ENCODE results near the gene CHMP6. TPM values are rescaled to one million over a fixed set of nuclear protein-coding genes. Genes with fewer than 3 reads are reported as not detected.

CHMP6 gene
- polyA plus RNA-seq, 3 donors = 14.8 to 27.8 (median 26.4) TPM

GRCh38 chr17:80955078-80955477 is 36.6 kb upstream of the CHMP6 start:
- WGBS, 3 donors = 99 to 100% (median 100%) methylated on average over 5 of the region's 5 CpGs
- H3K27ac ChIP-seq (ENCODE audit: low read depth, low read length) = no peak overlapping the region

GRCh38 chr17:80955671-80956280 is 35.9 kb upstream of the CHMP6 start:
- H3K27ac ChIP-seq (ENCODE audit: low read depth, low read length) = no peak overlapping the region

GRCh38 chr17:80956321-80957190 is 35.1 kb upstream of the CHMP6 start:
- WGBS, 3 donors = 88 to 93% (median 90%) methylated on average over 27 to 28 of the region's 29 CpGs
- no peak overlapping the region for H3K27ac ChIP-seq (ENCODE audit: low read depth, low read length)

More at GRCh38 chr17:80955671-80956280, 35.9 kb upstream of the CHMP6 start:
- WGBS, 3 donors = 86 to 91% (median 87%) methylated on average over 16 of the region's 16 CpGs

- WGBS, 3 donors = 95 to 98% (median 97%) methylated on average over 12 of the region's 12 CpGs
Measured at GRCh38 chr17:80957461-80957941, 34.1 kb upstream of the CHMP6 start.

GRCh38 chr17:80959330-80960036 is 32.2 kb upstream of the CHMP6 start:
- H3K27ac ChIP-seq (ENCODE audit: low read depth, low read length) = peak overlapping the region; percentile 3
- 41 to 81% (median 53%) methylated on average over 23 of the region's 23 CpGs for WGBS, 3 donors

More at GRCh38 chr17:80957461-80957941, 34.1 kb upstream of the CHMP6 start:
- H3K27ac ChIP-seq (ENCODE audit: low read depth, low read length) = no peak overlapping the region

- WGBS, 3 donors = 84 to 90% (median 89%) methylated on average over 24 of the region's 24 CpGs
- no peak overlapping the region for H3K27ac ChIP-seq (ENCODE audit: low read depth, low read length)
Measured at GRCh38 chr17:80960037-80960796, 31.4 kb upstream of the CHMP6 start.

- no peak overlapping the region for H3K27ac ChIP-seq (ENCODE audit: low read depth, low read length)
- WGBS, 3 donors = 95 to 96% (median 96%) methylated on average over 31 of the region's 31 CpGs
Measured at GRCh38 chr17:80960797-80961452, 30.7 kb upstream of the CHMP6 start.

GRCh38 chr17:80961541-80962330 is 29.9 kb upstream of the CHMP6 start:
- 85 to 89% (median 89%) methylated on average over 21 of the region's 21 CpGs for WGBS, 3 donors
- H3K27ac ChIP-seq (ENCODE audit: low read depth, low read length) = no peak overlapping the region

- H3K27ac ChIP-seq (ENCODE audit: low read depth, low read length) = no peak overlapping the region
- 86 to 95% (median 90%) methylated on average over 38 to 41 of the region's 41 CpGs for WGBS, 3 donors
Measured at GRCh38 chr17:80962356-80963329, 29.0 kb upstream of the CHMP6 start.

- H3K27ac ChIP-seq (ENCODE audit: low read depth, low read length) = no peak overlapping the region
- WGBS, 3 donors = 92 to 95% (median 95%) methylated on average over 49 of the region's 49 CpGs
Measured at GRCh38 chr17:80963812-80964543, 27.7 kb upstream of the CHMP6 start.

GRCh38 chr17:80964544-80964856 is 27.1 kb upstream of the CHMP6 start:
- 87 to 94% (median 88%) methylated on average over 11 to 14 of the region's 14 CpGs for WGBS, 3 donors

GRCh38 chr17:80964859-80965580 is 26.6 kb upstream of the CHMP6 start:
- no peak overlapping the region for H3K27ac ChIP-seq (ENCODE audit: low read depth, low read length)

More at GRCh38 chr17:80964544-80964856, 27.1 kb upstream of the CHMP6 start:
- no peak overlapping the region for H3K27ac ChIP-seq (ENCODE audit: low read depth, low read length)

GRCh38 chr17:80965606-80966005 is 26.0 kb upstream of the CHMP6 start:
- no peak overlapping the region for H3K27ac ChIP-seq (ENCODE audit: low read depth, low read length)
- 90 to 97% (median 93%) methylated on average over 21 of the region's 21 CpGs for WGBS, 3 donors

More at GRCh38 chr17:80964859-80965580, 26.6 kb upstream of the CHMP6 start:
- WGBS, 3 donors = 92 to 94% (median 94%) methylated on average over 36 of the region's 36 CpGs

- WGBS, 3 donors = 85 to 93% (median 91%) methylated on average over 19 of the region's 19 CpGs
- H3K27ac ChIP-seq (ENCODE audit: low read depth, low read length) = no peak overlapping the region
Measured at GRCh38 chr17:80967404-80967872, 24.2 kb upstream of the CHMP6 start.

- no peak overlapping the region for H3K27ac ChIP-seq (ENCODE audit: low read depth, low read length)
- WGBS, 3 donors = 16 to 45% (median 32%) methylated on average over 17 of the region's 17 CpGs
Measured at GRCh38 chr17:80968602-80969029, 23.0 kb upstream of the CHMP6 start.
